Duodenal mucosa (tissue), 2 donors: ENCODE results near the gene OR10H1.
A peak's percentile ranks its signal among the peaks of the same experiment; 100 is the strongest.
"Not testable (repeated sequence)": the region's sequence is repeated elsewhere in the genome, so short reads cannot be mapped to it uniquely, and the experiment has no call there.

Experiments used
- H3K27ac ChIP-seq: one replicate; pipeline ENCODE4 v1.7.0; 2013; ENCODE audit warnings: low read depth, low read length
- H3K27me3 ChIP-seq, 2 donors: one replicate each; pipeline ENCODE4 v1.7.0; 2013; ENCODE audit warnings: low read length in 2 of 2, control low read depth in 1 of 2; ENCODE audit not compliant: insufficient read depth in 2 of 2, control insufficient read depth in 1 of 2
- H3K36me3 ChIP-seq, 2 donors: one replicate each; pipeline ENCODE4 v1.7.0; 2013; ENCODE audit warnings: low read length in 2 of 2, control low read depth in 1 of 2; ENCODE audit not compliant: insufficient read depth in 2 of 2, control insufficient read depth in 1 of 2
- H3K4me1 ChIP-seq, 2 donors: one replicate each; pipeline ENCODE4 v1.7.0; 2013; ENCODE audit warnings: low read length in 2 of 2, control low read depth in 1 of 2; ENCODE audit not compliant: insufficient read depth in 2 of 2, control insufficient read depth in 1 of 2
- H3K4me3 ChIP-seq, 2 donors: one replicate each; pipeline ENCODE4 v1.7.0; 2013; ENCODE audit warnings: low read length in 2 of 2, low read depth in 1 of 2
- H3K9ac ChIP-seq, 2 donors: one replicate each; pipeline ENCODE4 v1.7.0; 2013; ENCODE audit warnings: low read length in 2 of 2, low read depth in 1 of 2
- H3K9me3 ChIP-seq, 2 donors: one replicate each; pipeline ENCODE4 v1.7.0; 2013; ENCODE audit warnings: low read length in 2 of 2, control low read depth in 1 of 2; ENCODE audit not compliant: control insufficient read depth in 1 of 2

Gene OR10H1

DNA sequence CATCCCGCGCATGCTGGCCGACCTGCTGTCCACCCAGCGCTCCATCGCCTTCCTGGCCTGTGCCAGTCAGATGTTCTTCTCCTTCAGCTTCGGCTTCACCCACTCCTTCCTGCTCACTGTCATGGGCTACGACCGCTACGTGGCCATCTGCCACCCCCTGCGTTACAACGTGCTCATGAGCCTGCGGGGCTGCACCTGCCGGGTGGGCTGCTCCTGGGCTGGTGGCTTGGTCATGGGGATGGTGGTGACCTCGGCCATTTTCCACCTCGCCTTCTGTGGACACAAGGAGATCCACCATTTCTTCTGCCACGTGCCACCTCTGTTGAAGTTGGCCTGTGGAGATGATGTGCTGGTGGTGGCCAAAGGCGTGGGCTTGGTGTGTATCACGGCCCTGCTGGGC lies 21.2 kb downstream of the OR10H1 start:
- H3K4me1 ChIP-seq, H3K9me3 ChIP-seq, H3K9ac ChIP-seq, H3K36me3 ChIP-seq, H3K4me3 ChIP-seq, H3K27ac ChIP-seq, H3K27me3 ChIP-seq: not testable (repeated sequence)

DNA sequence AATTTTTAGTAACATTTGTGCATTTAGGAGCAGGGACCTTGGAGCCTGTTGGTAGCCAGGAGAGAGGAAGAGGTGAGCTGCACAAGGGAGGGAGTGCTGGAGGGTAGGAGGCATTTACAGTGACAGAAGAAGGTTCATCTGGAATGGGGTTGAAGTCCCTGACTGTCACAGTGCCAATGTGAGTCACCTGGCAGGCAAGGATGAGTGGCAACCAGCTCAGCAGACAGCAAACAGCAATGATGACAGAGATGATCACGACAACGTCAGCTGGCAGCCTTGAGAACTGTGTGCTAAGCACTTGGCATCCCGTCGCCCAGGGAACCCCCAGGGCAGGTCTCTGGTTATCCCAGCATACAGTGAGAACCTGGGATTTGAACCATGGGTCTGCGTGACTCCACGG lies 25.4 kb downstream of the OR10H1 start:
- H3K9me3 ChIP-seq = no peaks in the 10 kb centered on the region

DNA sequence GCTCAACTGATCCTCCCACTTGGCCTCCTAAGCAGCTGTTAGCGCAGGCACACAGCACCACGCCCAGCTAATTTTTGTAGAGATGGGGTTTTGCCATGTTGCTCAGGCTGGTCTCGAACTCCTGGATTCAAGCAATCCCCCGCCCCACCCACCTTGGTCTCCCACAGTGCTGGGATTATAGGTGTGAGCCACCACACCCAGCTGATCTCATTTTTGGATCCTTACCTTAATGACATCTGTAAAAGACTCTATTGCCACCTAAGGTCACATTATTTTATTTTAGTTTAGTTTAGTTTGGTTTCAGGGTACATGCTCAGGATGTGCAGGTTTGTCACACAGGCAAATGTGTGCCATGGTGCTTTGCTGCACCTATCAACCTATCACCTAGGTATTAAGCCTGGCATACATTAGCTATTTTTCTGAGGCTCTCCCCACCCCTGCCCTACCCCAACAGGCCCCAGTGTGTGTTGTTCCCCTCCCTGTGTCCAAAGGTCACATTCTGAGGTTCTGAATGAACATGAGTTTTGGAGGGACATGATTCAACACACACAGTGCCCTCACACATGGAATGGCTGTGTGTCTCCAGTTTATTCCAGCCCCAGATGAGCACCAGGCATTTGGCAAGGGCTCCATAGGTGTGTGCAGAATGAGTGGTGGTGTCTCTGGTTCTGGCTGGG lies 26.7 kb downstream of the OR10H1 start:
- Histone ChIP-seq H3K36me3 (no peaks in the 10 kb centered on the region), H3K9ac (no peak overlapping the region), H3K4me3 (no peak overlapping the region), H3K4me1 (peaks cover 6 to 18% of the 10 kb centered on the region in 2 donors), H3K27me3 (peaks cover 0 to 9% of the 10 kb centered on the region in 2 donors), H3K9me3 (no peaks in the 10 kb centered on the region), H3K27ac (no peak overlapping the region)

More for the DNA sequence above, 25.4 kb downstream of the OR10H1 start:
- Histone ChIP-seq H3K27ac (no peak overlapping the region), H3K4me3 (no peak overlapping the region), H3K4me1 (peaks cover 6 to 18% of the 10 kb centered on the region in 2 donors), H3K9ac (no peak overlapping the region), H3K27me3 (peaks cover 0 to 9% of the 10 kb centered on the region in 2 donors), H3K36me3 (no peaks in the 10 kb centered on the region)

DNA sequence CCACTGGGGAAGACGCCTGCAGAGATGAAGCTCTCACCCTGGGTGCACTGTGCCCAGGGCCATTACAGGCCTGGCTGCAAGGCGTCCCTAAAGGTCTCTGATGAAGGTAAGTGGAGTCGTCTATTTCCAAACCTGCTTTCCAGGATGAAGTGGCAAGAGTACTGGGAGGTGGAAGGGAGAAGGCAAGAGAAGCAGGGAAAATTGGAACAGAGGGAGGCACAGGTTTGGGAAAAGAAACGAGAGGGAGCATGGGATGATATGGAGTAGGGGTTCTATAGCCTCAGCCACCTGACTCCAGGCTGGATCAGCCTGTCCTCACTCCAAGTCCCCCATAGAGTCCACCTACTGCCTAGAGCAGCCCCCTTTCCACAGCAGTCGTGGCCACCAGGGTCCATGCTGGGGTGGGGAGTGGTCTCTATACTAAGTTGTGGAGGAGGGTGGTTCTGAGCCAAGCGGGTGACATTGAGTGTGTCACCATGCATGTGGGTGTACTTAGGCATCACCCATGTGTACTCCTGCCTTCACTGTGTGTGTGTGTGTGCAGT lies 27.8 kb downstream of the OR10H1 start, which contains the start of gene OR10H5:
Gene OR10H5 (plus strand): TSS at position 51 of the 545 bp plus-strand sequence. CDS start 6,388 bp downstream, outside the sequence.
- Histone ChIP-seq H3K4me1 (peaks cover 6 to 18% of the 10 kb centered on the region in 2 donors), H3K27ac (no peak within 1 kb of the TSS), H3K27me3 (peaks cover 0 to 9% of the 10 kb centered on the region in 2 donors), H3K4me3 (no peak within 1 kb of the TSS), H3K9ac (no peak within 1 kb of the TSS), H3K36me3 (no peaks in the 10 kb centered on the region), H3K9me3 (no peaks in the 10 kb centered on the region)

DNA sequence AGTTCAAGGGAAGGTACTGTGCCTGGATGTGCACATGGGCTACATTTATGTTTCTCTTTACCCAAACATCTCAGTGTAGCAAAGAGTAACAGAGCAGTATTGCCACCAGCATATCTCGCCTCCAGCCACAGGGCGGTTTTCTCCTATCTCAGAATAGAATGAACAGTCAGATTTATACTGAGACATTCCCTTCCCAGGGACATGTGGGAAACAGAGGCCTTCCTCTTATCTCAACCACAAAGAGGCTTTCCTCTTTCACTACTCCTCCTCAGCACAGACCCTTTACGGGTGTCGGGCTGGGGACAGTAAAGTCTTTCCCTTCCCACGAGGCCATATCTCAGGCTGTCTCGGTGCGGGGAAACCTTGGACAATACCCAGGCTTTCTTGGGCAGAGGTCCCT lies 32.6 kb downstream of the OR10H1 start:
- not testable (repeated sequence) for H3K27me3 ChIP-seq, H3K9ac ChIP-seq

DNA sequence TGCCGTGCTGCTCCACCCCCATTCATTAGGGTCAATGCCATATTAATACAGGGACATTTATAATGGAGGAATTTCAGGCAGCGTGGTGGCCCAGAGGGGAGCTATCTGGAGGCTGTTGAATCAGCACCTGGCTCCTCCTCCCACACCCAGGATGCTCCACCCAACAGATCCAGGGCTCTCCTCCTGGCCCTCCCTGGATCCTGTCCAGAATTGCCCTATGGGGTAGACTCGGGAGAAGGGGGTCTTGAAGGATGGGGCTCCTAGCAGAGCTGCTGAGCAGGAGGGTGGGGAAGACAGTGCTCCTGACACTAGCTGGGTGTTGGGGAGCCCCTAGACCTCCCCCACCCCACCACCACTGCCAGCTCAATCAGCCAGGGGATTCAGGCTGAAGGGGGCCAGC lies 33.3 kb downstream of the OR10H1 start:
- H3K9me3 ChIP-seq = no peaks in the 10 kb centered on the region
- H3K9ac ChIP-seq = no peak overlapping the region

More for the DNA sequence above, 32.6 kb downstream of the OR10H1 start:
- not testable (repeated sequence) for H3K9me3 ChIP-seq, H3K27ac ChIP-seq, H3K4me3 ChIP-seq, H3K36me3 ChIP-seq
- H3K4me1 ChIP-seq = peaks cover 11 to 12% of the 10 kb centered on the region in 2 donors

DNA sequence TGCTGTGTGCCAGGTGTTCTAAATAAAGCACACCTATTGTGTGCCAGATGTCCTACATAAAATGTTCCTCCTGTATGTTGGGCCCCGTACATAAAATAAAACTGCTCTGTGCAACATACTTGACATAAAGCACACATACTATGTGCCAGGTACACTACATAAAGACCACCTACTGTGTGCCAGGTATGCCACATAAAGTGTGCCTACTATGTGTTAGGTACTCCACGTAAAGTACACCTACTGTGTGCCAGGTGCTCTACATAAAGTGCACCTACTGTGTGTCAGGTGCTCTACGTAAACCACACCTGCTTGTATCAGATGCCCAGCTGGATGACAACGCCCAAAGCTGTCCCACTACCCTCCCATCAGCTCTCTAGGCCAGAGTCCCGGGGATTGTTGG lies 33.8 kb downstream of the OR10H1 start:
- Histone ChIP-seq H3K36me3 (no peaks in the 10 kb centered on the region), H3K27ac (no peak overlapping the region), H3K9ac (no peak overlapping the region), H3K4me3 (no peak overlapping the region), H3K27me3 (no peaks in the 10 kb centered on the region), H3K9me3 (no peaks in the 10 kb centered on the region), H3K4me1 (peaks cover 8 to 9% of the 10 kb centered on the region in 2 donors)

More for the DNA sequence above, 33.3 kb downstream of the OR10H1 start:
- H3K27ac ChIP-seq = no peak overlapping the region
- peaks cover 8 to 9% of the 10 kb centered on the region in 2 donors for H3K4me1 ChIP-seq
- H3K36me3 ChIP-seq = no peaks in the 10 kb centered on the region
- no peak overlapping the region for H3K4me3 ChIP-seq
- H3K27me3 ChIP-seq = no peaks in the 10 kb centered on the region

DNA sequence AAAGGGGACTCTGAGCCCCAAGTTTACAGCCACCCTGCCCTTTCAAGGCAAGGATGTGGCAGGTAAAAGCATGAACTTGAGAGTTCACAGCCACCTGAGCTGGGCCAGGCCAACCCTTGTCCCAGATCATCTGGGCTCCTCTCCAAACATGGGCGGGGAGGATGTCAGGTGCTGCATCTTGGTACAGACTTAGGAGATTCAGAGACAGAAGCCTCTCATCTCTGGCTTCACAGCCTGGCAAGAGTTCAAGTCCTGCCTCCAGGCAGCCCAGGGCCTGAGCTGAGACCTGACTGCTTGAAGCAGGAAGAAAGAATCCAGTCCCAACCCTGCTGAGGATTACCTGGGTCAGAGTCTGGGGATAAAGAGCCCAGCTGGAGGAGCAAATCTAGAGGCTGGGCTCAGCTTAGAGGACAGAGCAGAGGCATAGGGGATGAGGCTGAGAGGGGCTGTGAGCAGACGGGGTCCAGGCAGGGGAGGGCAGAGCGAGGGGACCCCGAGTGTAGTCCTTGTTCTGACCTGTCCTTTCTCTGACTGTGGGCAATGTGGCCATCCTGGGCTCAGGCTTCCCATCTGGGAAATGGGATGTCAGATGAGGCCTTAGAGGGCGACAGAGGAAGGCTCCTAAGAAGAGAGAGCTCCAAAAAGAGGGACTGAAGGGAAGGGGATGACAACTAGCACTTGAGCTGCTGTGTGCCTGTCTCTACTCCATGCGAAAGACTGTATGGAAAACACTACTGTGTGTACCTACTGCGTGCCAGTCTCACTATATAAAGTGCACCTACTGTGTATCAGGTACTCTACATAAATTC lies 34.6 kb downstream of the OR10H1 start:
- no peak overlapping the region for H3K9ac ChIP-seq
- H3K36me3 ChIP-seq = no peaks in the 10 kb centered on the region
- H3K4me1 ChIP-seq = peaks cover 8 to 9% of the 10 kb centered on the region in 2 donors
- H3K9me3 ChIP-seq = no peaks in the 10 kb centered on the region
- H3K4me3 ChIP-seq = no peak overlapping the region
- H3K27me3 ChIP-seq = no peaks in the 10 kb centered on the region
- no peak overlapping the region for H3K27ac ChIP-seq

DNA sequence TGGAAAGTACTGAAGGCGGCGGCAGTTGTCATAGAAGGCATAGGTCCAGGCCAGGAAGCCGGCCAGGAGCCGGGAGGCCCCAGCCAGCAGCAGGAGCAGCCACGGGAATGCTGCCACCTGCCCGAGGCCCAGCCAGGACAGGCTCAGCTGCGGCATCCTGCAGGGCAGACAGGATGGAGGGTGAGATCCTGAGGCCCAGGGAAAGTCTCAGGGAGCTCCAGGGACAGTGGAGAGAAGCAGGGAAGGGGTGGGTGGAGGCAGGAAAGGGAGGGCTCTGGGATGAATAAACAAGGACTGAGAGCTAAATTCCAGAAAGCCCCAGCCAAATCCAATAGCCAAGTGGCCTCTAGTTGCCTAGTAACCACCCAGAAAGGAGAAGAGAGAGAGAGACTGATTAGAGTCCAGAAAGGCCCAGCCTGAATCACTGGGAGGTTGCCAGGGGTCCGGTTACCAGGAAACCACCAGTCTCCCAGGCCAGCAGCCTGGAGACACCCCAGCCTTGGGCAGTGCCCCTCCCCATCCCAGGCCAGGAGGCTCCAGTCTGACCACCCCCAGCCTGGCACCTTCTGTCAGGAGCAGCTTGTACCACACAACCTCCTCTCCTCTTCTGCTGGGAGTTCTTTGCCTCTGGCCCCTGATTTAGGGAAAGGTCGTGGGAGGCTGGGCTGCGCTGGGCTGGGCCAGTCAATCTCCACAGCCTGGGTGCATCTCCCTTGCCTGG lies 35.5 kb downstream of the OR10H1 start:
- no peak overlapping the region for H3K9ac ChIP-seq
- H3K27ac ChIP-seq = peak overlapping the region; percentile 39
- peak overlapping the region in 1 of 2 donors; percentile 19 for H3K4me3 ChIP-seq
- H3K9me3 ChIP-seq = no peaks in the 10 kb centered on the region
- no peaks in the 10 kb centered on the region for H3K36me3 ChIP-seq
- H3K4me1 ChIP-seq = peaks cover 8 to 9% of the 10 kb centered on the region in 2 donors
- no peaks in the 10 kb centered on the region for H3K27me3 ChIP-seq
